Measurements from ENCODE around the gene ZSCAN20.

DNA sequence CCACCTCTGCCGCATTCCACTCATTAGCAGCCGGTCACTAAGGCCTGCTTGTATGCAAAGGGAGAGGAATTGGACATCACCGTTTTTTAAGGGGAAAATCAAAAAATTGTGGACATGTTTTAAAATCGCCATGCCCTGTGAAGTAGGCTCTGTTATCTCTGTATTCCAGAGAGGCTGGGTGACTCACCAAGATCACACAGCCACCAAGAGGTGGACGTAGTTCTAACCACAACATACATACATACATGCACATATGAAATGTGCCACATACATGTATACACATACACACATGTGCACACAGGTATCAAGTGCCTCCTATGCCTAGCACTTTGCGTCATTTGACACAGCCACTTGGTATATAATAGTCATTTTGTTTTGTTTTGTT, 16.0 kb upstream of the ZSCAN20 start:
- TF ChIP-seq, protein P1, sequence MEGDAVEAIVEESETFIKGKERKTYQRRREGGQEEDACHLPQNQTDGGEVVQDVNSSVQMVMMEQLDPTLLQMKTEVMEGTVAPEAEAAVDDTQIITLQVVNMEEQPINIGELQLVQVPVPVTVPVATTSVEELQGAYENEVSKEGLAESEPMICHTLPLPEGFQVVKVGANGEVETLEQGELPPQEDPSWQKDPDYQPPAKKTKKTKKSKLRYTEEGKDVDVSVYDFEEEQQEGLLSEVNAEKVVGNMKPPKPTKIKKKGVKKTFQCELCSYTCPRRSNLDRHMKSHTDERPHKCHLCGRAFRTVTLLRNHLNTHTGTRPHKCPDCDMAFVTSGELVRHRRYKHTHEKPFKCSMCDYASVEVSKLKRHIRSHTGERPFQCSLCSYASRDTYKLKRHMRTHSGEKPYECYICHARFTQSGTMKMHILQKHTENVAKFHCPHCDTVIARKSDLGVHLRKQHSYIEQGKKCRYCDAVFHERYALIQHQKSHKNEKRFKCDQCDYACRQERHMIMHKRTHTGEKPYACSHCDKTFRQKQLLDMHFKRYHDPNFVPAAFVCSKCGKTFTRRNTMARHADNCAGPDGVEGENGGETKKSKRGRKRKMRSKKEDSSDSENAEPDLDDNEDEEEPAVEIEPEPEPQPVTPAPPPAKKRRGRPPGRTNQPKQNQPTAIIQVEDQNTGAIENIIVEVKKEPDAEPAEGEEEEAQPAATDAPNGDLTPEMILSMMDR (IDR thresholded peaks at IDR 0.05; ENCODE audit: insufficient read depth, low read depth, low read length) = no peak
- no peak for TF ChIP-seq EZH2 (IDR thresholded peaks at IDR 0.05; ENCODE audit: insufficient read depth, low read length)

All from astrocyte (in vitro differentiated cells and primary cell).